ENCODE data around the gene NKAP.
"Not testable (repeated sequence)": the region's sequence is repeated elsewhere in the genome, so short reads cannot be mapped to it uniquely, and the experiment has no call there.

The NKAP gene

GRCh38 chrX:119943185-119943988, at the start of gene NKAP:
TSS of gene NKAP (minus strand) at chrX:119943751. CDS start at chrX:119943605, 146 bp downstream.
- Histone ChIP-seq H3K4me1 (ENCODE audit: insufficient read depth, low read length) (no peaks in the 10 kb centered on the region), H3K36me3 (ENCODE audit: insufficient read depth, low read depth, low read length) (no peaks in the 10 kb centered on the region), H3K27me3 (ENCODE audit: insufficient read depth, low read length) (no peaks in the 10 kb centered on the region), H3K9ac (ENCODE audit: low read depth, low read length) (peak within 1 kb of the TSS; percentile 79), H3K4me3 (ENCODE audit: low read length) (peak within 1 kb of the TSS; percentile 88), H3K9me3 (ENCODE audit: insufficient read depth, low read depth, low read length) (no peaks in the 10 kb centered on the region), H3K27ac (ENCODE audit: low read length) (peak within 1 kb of the TSS; percentile 5)

GRCh38 chrX:119991005-119991787, 47.6 kb upstream of the NKAP start:
- H3K9ac ChIP-seq (ENCODE audit: low read depth, low read length), result no peak overlapping the region
- no peak overlapping the region for H3K27ac ChIP-seq (ENCODE audit: low read length)
- peaks cover 99% of the 10 kb centered on the region for H3K27me3 ChIP-seq (ENCODE audit: insufficient read depth, low read length)
- H3K4me3 ChIP-seq (ENCODE audit: low read length), result peak overlapping the region; percentile 54
- H3K36me3 ChIP-seq (ENCODE audit: insufficient read depth, low read depth, low read length), result no peaks in the 10 kb centered on the region
- H3K9me3 ChIP-seq (ENCODE audit: insufficient read depth, low read depth, low read length), result no peaks in the 10 kb centered on the region
- no peaks in the 10 kb centered on the region for H3K4me1 ChIP-seq (ENCODE audit: insufficient read depth, low read length)

GRCh38 chrX:119990556-119991004, 47.0 kb upstream of the NKAP start:
- peak overlapping the region; percentile 54 for H3K4me3 ChIP-seq (ENCODE audit: low read length)
- peaks cover 99% of the 10 kb centered on the region for H3K27me3 ChIP-seq (ENCODE audit: insufficient read depth, low read length)
- no peaks in the 10 kb centered on the region for H3K9me3 ChIP-seq (ENCODE audit: insufficient read depth, low read depth, low read length)
- H3K4me1 ChIP-seq (ENCODE audit: insufficient read depth, low read length), result no peaks in the 10 kb centered on the region
- no peak overlapping the region for H3K9ac ChIP-seq (ENCODE audit: low read depth, low read length)
- H3K36me3 ChIP-seq (ENCODE audit: insufficient read depth, low read depth, low read length), result no peaks in the 10 kb centered on the region
- H3K27ac ChIP-seq (ENCODE audit: low read length), result no peak overlapping the region

- Histone ChIP-seq H3K27ac (ENCODE audit: low read length) (no peak overlapping the region), H3K9me3 (ENCODE audit: insufficient read depth, low read depth, low read length) (no peaks in the 10 kb centered on the region), H3K9ac (ENCODE audit: low read depth, low read length) (no peak overlapping the region), H3K27me3 (ENCODE audit: insufficient read depth, low read length) (peaks cover 99% of the 10 kb centered on the region), H3K4me3 (ENCODE audit: low read length) (peak overlapping the region; percentile 54), H3K36me3 (ENCODE audit: insufficient read depth, low read depth, low read length) (no peaks in the 10 kb centered on the region), H3K4me1 (ENCODE audit: insufficient read depth, low read length) (no peaks in the 10 kb centered on the region)
Measured at GRCh38 chrX:119989905-119990555, 46.5 kb upstream of the NKAP start.

GRCh38 chrX:119986203-119986602, 42.7 kb upstream of the NKAP start:
- no peak overlapping the region for H3K9ac ChIP-seq (ENCODE audit: low read depth, low read length)
- H3K4me3 ChIP-seq (ENCODE audit: low read length), result no peak overlapping the region
- H3K9me3 ChIP-seq (ENCODE audit: insufficient read depth, low read depth, low read length), result no peaks in the 10 kb centered on the region
- no peaks in the 10 kb centered on the region for H3K4me1 ChIP-seq (ENCODE audit: insufficient read depth, low read length)
- no peaks in the 10 kb centered on the region for H3K36me3 ChIP-seq (ENCODE audit: insufficient read depth, low read depth, low read length)
- H3K27me3 ChIP-seq (ENCODE audit: insufficient read depth, low read length), result peaks cover 79% of the 10 kb centered on the region
- H3K27ac ChIP-seq (ENCODE audit: low read length), result no peak overlapping the region

GRCh38 chrX:119984652-119985051, 41.1 kb upstream of the NKAP start:
- Histone ChIP-seq H3K9ac (ENCODE audit: low read depth, low read length) (no peak overlapping the region), H3K4me1 (ENCODE audit: insufficient read depth, low read length) (no peaks in the 10 kb centered on the region), H3K36me3 (ENCODE audit: insufficient read depth, low read depth, low read length) (no peaks in the 10 kb centered on the region), H3K27ac (ENCODE audit: low read length) (no peak overlapping the region), H3K4me3 (ENCODE audit: low read length) (no peak overlapping the region), H3K27me3 (ENCODE audit: insufficient read depth, low read length) (peaks cover 67% of the 10 kb centered on the region), H3K9me3 (ENCODE audit: insufficient read depth, low read depth, low read length) (no peaks in the 10 kb centered on the region)

GRCh38 chrX:119983494-119983893, 39.9 kb upstream of the NKAP start:
- Histone ChIP-seq H3K27me3 (ENCODE audit: insufficient read depth, low read length) (peaks cover 63% of the 10 kb centered on the region), H3K4me1 (ENCODE audit: insufficient read depth, low read length) (no peaks in the 10 kb centered on the region), H3K9me3 (ENCODE audit: insufficient read depth, low read depth, low read length) (no peaks in the 10 kb centered on the region), H3K9ac (ENCODE audit: low read depth, low read length) (no peak overlapping the region), H3K4me3 (ENCODE audit: low read length) (no peak overlapping the region), H3K27ac (ENCODE audit: low read length) (no peak overlapping the region), H3K36me3 (ENCODE audit: insufficient read depth, low read depth, low read length) (no peaks in the 10 kb centered on the region)

- Histone ChIP-seq H3K4me1 (ENCODE audit: insufficient read depth, low read length) (no peaks in the 10 kb centered on the region), H3K27ac (ENCODE audit: low read length) (no peak overlapping the region), H3K9me3 (ENCODE audit: insufficient read depth, low read depth, low read length) (no peaks in the 10 kb centered on the region), H3K27me3 (ENCODE audit: insufficient read depth, low read length) (peaks cover 49% of the 10 kb centered on the region), H3K9ac (ENCODE audit: low read depth, low read length) (no peak overlapping the region), H3K4me3 (ENCODE audit: low read length) (no peak overlapping the region), H3K36me3 (ENCODE audit: insufficient read depth, low read depth, low read length) (no peaks in the 10 kb centered on the region)
Measured at GRCh38 chrX:119982145-119982544, 38.6 kb upstream of the NKAP start.

GRCh38 chrX:119981286-119982070, 37.9 kb upstream of the NKAP start:
- Histone ChIP-seq H3K9ac (ENCODE audit: low read depth, low read length) (no peak overlapping the region), H3K4me1 (ENCODE audit: insufficient read depth, low read length) (no peaks in the 10 kb centered on the region), H3K27ac (ENCODE audit: low read length) (no peak overlapping the region), H3K27me3 (ENCODE audit: insufficient read depth, low read length) (peaks cover 44% of the 10 kb centered on the region), H3K9me3 (ENCODE audit: insufficient read depth, low read depth, low read length) (no peaks in the 10 kb centered on the region), H3K4me3 (ENCODE audit: low read length) (no peak overlapping the region), H3K36me3 (ENCODE audit: insufficient read depth, low read depth, low read length) (no peaks in the 10 kb centered on the region)

- not testable (repeated sequence) for H3K27ac ChIP-seq (ENCODE audit: low read length); H3K4me1 ChIP-seq (ENCODE audit: insufficient read depth, low read length); H3K9me3 ChIP-seq (ENCODE audit: insufficient read depth, low read depth, low read length); H3K4me3 ChIP-seq (ENCODE audit: low read length); H3K36me3 ChIP-seq (ENCODE audit: insufficient read depth, low read depth, low read length); H3K9ac ChIP-seq (ENCODE audit: low read depth, low read length)
- peaks cover 11% of the 10 kb centered on the region for H3K27me3 ChIP-seq (ENCODE audit: insufficient read depth, low read length)
Measured at GRCh38 chrX:119977172-119977571, 33.6 kb upstream of the NKAP start.

GRCh38 chrX:119971184-119971583, 27.6 kb upstream of the NKAP start:
- H3K4me1 ChIP-seq (ENCODE audit: insufficient read depth, low read length), result no peaks in the 10 kb centered on the region
- H3K4me3 ChIP-seq (ENCODE audit: low read length), result no peak overlapping the region
- H3K9me3 ChIP-seq (ENCODE audit: insufficient read depth, low read depth, low read length), result no peaks in the 10 kb centered on the region
- H3K27me3 ChIP-seq (ENCODE audit: insufficient read depth, low read length), result no peaks in the 10 kb centered on the region
- no peak overlapping the region for H3K27ac ChIP-seq (ENCODE audit: low read length)
- no peaks in the 10 kb centered on the region for H3K36me3 ChIP-seq (ENCODE audit: insufficient read depth, low read depth, low read length)
- H3K9ac ChIP-seq (ENCODE audit: low read depth, low read length), result no peak overlapping the region

Measured in iPS-20b (cell line).